Measurements from ENCODE around the gene ACTA1. TPM values are rescaled to one million over a fixed set of nuclear protein-coding genes. Genes with fewer than 3 reads are reported as not detected.

ACTA1 gene
- total and polyA plus RNA-seq, 2 of the 8 experiments (the other 6 are each of a cell fraction or from before 2014, with no cell fraction given), result 23.5 to 58.2 TPM

DNA sequence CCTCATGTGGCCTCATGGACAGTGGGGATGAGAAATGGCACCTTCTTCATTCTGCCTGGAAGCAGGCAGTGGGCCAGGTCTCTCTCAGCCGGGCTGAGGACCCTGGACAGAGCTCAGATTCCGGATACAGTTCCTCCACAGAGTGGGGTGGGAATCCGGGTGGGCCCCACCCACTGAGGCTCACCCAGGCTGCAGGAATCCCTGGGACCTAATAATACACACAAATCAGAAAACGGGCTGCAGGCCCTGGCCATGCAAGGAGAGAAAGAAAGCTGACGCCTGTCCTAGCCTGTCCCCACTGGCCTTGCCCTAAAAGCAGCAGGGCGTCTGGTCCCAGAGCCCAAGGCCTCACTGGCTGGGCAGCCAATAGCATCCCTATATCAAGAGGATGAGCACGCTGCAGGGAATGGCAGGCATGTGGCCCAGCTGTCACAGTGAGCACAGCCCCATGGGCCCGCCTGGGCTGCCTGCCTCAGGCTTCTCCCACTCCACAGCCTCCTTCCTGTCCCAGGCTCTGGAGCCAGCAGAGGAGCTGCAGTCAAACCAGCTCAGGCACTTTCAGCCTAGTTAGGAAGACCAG is 25.3 kb downstream of the ACTA1 start:
- H3K14ac ChIP-seq (ENCODE audit: insufficient read length), result no peak overlapping the region
- peak overlapping the region in 1 of 2 experiments; percentile 99; a peak in 1 of 4 replicates for H3K4me2 ChIP-seq (ENCODE audit: insufficient read depth in 1 of 2, low read depth in 2 of 2, low read length in 2 of 2)
- H3K18ac ChIP-seq (ENCODE audit: extremely low read depth, low read length), result no peak overlapping the region
- H3K36me3 ChIP-seq (ENCODE audit: control insufficient read depth in 2 of 4, insufficient read depth in 4 of 4, low read length in 3 of 4), result no peaks in the 10 kb centered on the region
- H3K9ac ChIP-seq (replicated peaks in 1 of 4; ENCODE audit: extremely low read depth in 1 of 4, low read depth in 3 of 4, low read length in 3 of 4), result no peak overlapping the region
- ChIA-PET CTCF (ENCODE audit: partially characterized antibody) (interaction anchor here (1.1 to 5.1 kb wide), 11 partner anchors 11 to 758 kb away, joined by 3 to 47 read pairs (median 5); no protein-coding TSS in a partner anchor), POLR2A (ENCODE audit: partially characterized antibody) (interaction anchor here (1.0 to 6.9 kb wide), 7 partner anchors 10 to 32 kb away, joined by 3 to 48 read pairs (median 4); partner anchors contain the start of gene ACTA1)
- H3K27ac ChIP-seq (ENCODE audit: low read depth, low read length), result no peak overlapping the region
- 73% methylated on average over 8 of the region's 8 CpGs; no CpG with 5 or more reads in 1 of the 2 experiments for WGBS, 2 experiments (ENCODE audit: extremely low coverage in 1 of 2, insufficient coverage in 1 of 2, insufficient read length in 1 of 2, insufficient replicate concordance in 2 of 2, low coverage in 1 of 2, low lambda C conversion rate in 2 of 2, missing lambda C conversion rate in 1 of 2)
- no peak overlapping the region for H3K4ac ChIP-seq (replicated peaks; ENCODE audit: insufficient read length, low read depth, low read length)
- H3K4me3 ChIP-seq (ENCODE audit: extremely low read depth in 1 of 4, insufficient read depth in 2 of 4, low read depth in 3 of 4, low read length in 4 of 4), result no peak overlapping the region
- no peak overlapping the region for H2BK15ac ChIP-seq (ENCODE audit: low read length)
- no peaks in the 10 kb centered on the region for H4K20me1 ChIP-seq (replicated peaks in 1 of 2; ENCODE audit: control insufficient read depth in 1 of 2, insufficient read depth in 2 of 2, low read length in 2 of 2)
- peak overlapping the region; percentile 32; the same call in 1 of the 2 replicates for H2BK5ac ChIP-seq (ENCODE audit: low read depth, low read length)
- no peak overlapping the region for H3K56ac ChIP-seq (replicated peaks; ENCODE audit: insufficient read length, low read depth, low read length)
- H2AK5ac ChIP-seq (ENCODE audit: low read depth, low read length), result no peak overlapping the region
- no peak overlapping the region for H4K8ac ChIP-seq (ENCODE audit: extremely low read depth, insufficient read depth, low read length)
- no peaks in the 10 kb centered on the region for H3K79me2 ChIP-seq (ENCODE audit: control insufficient read depth in 1 of 2, insufficient read depth in 2 of 2, low read length in 2 of 2)
- no peak overlapping the region for H4K5ac ChIP-seq (ENCODE audit: insufficient read length, low read depth, low read length)
- H2BK120ac ChIP-seq (replicated peaks; ENCODE audit: low read depth, low read length), result no peak overlapping the region
- no peak overlapping the region for H2AFZ ChIP-seq (ENCODE audit: low read length)
- peaks cover 19 to 42% (median 29%) of the 10 kb centered on the region in 4 experiments for H3K4me1 ChIP-seq (replicated peaks in 1 of 4; ENCODE audit: control insufficient read depth in 3 of 4, insufficient read depth in 4 of 4, low read length in 3 of 4)
- no peak overlapping the region for H3K23ac ChIP-seq (ENCODE audit: insufficient read length)
- TF ChIP-seq SIX5 (IDR thresholded peaks at IDR 0.05; ENCODE audit: low read depth, low read length) (no peak), POU5F1 (IDR thresholded peaks at IDR 0.05; ENCODE audit: low read depth, low read length) (no peak), SIN3A (conservative IDR thresholded peaks at IDR 0.05 in 1 of 2, IDR thresholded peaks at IDR 0.05 in 1 of 2; ENCODE audit: low read depth in 1 of 2, low read length in 2 of 2) (0 out of 4 replicates have a peak, but pooled peaks of 1 of the 2 experiments have one; percentile 17), EZH2 (IDR thresholded peaks at IDR 0.05; ENCODE audit: low read depth, low read length, severe bottlenecking) (no peak), TCF12 (IDR thresholded peaks at IDR 0.05; ENCODE audit: low read depth, low read length) (no peak), BRCA1 (IDR thresholded peaks at IDR 0.05; ENCODE audit: low read depth, low read length) (no peak)
- TF ChIP-seq, protein P1, sequence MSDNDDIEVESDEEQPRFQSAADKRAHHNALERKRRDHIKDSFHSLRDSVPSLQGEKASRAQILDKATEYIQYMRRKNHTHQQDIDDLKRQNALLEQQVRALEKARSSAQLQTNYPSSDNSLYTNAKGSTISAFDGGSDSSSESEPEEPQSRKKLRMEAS (IDR thresholded peaks at IDR 0.05), result peak; percentile 46
- H3K23me2 ChIP-seq (ENCODE audit: low read depth, low read length), result peaks cover 11% of the 10 kb centered on the region; the same call in 1 of the 2 replicates
- H4K91ac ChIP-seq (replicated peaks; ENCODE audit: insufficient read length, low read length), result no peak overlapping the region
- H2BK20ac ChIP-seq (ENCODE audit: low read length), result no peak overlapping the region
- no peaks in the 10 kb centered on the region for H3K79me1 ChIP-seq (ENCODE audit: low read depth, low read length)
- no peaks in the 10 kb centered on the region for H3K9me3 ChIP-seq (ENCODE audit: insufficient read depth in 2 of 2, low read depth in 1 of 2, low read length in 1 of 2)
- H3K27me3 ChIP-seq (replicated peaks in 1 of 4; ENCODE audit: control insufficient read depth in 3 of 4, extremely low read depth in 1 of 4, insufficient read depth in 3 of 4, low read length in 3 of 4), result peaks cover 13 to 44% (median 39%) of the 10 kb centered on the region in 4 experiments
- peak in 1 of 2 experiments; percentile 60 for DNase-seq (ENCODE audit: low read depth in 1 of 2, low spot score in 2 of 2)
- FAIRE-seq, result no peak
- peak overlapping the region; percentile 17; the same call in 1 of the 2 replicates for H2BK12ac ChIP-seq (ENCODE audit: low read depth, low read length)

Measured in H1 (cell line).